DOHH2 (cell line): ENCODE data around the gene ALDH1A3.

ENCODE experiments used
- H3F3A ChIP-seq: fragments of 200-600 bp; sonication (generic), shearing (Covaris generic); 2 replicates; pipeline ENCODE4 v1.6.0; 2016; ENCODE audit warnings: antibody characterized with exemption, mild to moderate bottlenecking; ENCODE audit not compliant: control insufficient read depth, insufficient read depth
- H3K27ac ChIP-seq: fragments of 200-600 bp; sonication (generic); 2 replicates; pipeline ENCODE4 v1.5.1; 2014; ENCODE audit warnings: low read depth, mild to moderate bottlenecking, low read length, moderate library complexity
- H3K27me3 ChIP-seq: fragments of 200-600 bp; sonication (generic); 2 replicates; pipeline ENCODE4 v1.6.1; 2014; ENCODE audit warnings: mild to moderate bottlenecking, low read length, mixed read lengths; ENCODE audit not compliant: control insufficient read depth
- H3K36me3 ChIP-seq: fragments of 200-600 bp; sonication (generic); 2 replicates; pipeline ENCODE4 v1.6.1; 2014; ENCODE audit warnings: mild to moderate bottlenecking, low read length, moderate library complexity, mixed read lengths; ENCODE audit not compliant: control insufficient read depth
- H3K4me1 ChIP-seq: fragments of 200-600 bp; sonication (generic); 2 replicates; pipeline ENCODE4 v1.6.1; 2014; ENCODE audit warnings: mild to moderate bottlenecking, low read length, mixed read lengths; ENCODE audit not compliant: control insufficient read depth
- H3K4me2 ChIP-seq: fragments of 200-600 bp; sonication (generic); 2 replicates; pipeline ENCODE4 v1.6.0; 2014; ENCODE audit warnings: mild to moderate bottlenecking, low read length, moderate library complexity
- H3K4me3 ChIP-seq: fragments of 200-600 bp; sonication (generic); 2 replicates; pipeline ENCODE4 v1.5.1; 2014; ENCODE audit warnings: mild to moderate bottlenecking, low read length, mixed read lengths
- H3K79me2 ChIP-seq: fragments of 200-600 bp; sonication (generic); 2 replicates; pipeline ENCODE4 v1.6.1; 2014; ENCODE audit warnings: mild to moderate bottlenecking, low read length, mixed read lengths; ENCODE audit not compliant: control insufficient read depth
- H3K9me2 ChIP-seq: fragments of 200-600 bp; sonication (generic); replicated peaks from 2 replicates; pipeline ENCODE4 v1.6.1; 2014; ENCODE audit warnings: mild to moderate bottlenecking, low read length, mixed read lengths; ENCODE audit not compliant: control insufficient read depth
- H3K9me3 ChIP-seq: fragments of 200-600 bp; sonication (generic); 2 replicates; pipeline ENCODE4 v1.6.1; 2014; ENCODE audit warnings: antibody characterized with exemption, low read length, mixed read lengths; ENCODE audit not compliant: control insufficient read depth, insufficient read depth
- H4K20me1 ChIP-seq: fragments of 200-600 bp; sonication (generic); 2 replicates; pipeline ENCODE4 v1.6.0; 2014; ENCODE audit warnings: low read depth, mild to moderate bottlenecking, antibody characterized with exemption, low read length, moderate library complexity; ENCODE audit not compliant: control insufficient read depth, insufficient read depth
- EZH2phosphoT487 ChIP-seq: fragments of 200-600 bp; sonication (generic); IDR thresholded peaks from 2 replicates; pipeline ENCODE4 v1.6.1; 2017; ENCODE audit warnings: borderline replicate concordance, mild to moderate bottlenecking, antibody characterized with exemption, low read length, moderate library complexity, mixed read lengths
- TF ChIP-seq, protein P1 (sequence below): fragments of 200-600 bp; sonication (generic); IDR thresholded peaks from one replicate; pipeline ENCODE4 v1.5.1; 2014; ENCODE audit warnings: antibody characterized with exemption, mild to moderate bottlenecking, low read depth, low read length; ENCODE audit not compliant: poor library complexity, severe bottlenecking

Gene ALDH1A3

DNA sequence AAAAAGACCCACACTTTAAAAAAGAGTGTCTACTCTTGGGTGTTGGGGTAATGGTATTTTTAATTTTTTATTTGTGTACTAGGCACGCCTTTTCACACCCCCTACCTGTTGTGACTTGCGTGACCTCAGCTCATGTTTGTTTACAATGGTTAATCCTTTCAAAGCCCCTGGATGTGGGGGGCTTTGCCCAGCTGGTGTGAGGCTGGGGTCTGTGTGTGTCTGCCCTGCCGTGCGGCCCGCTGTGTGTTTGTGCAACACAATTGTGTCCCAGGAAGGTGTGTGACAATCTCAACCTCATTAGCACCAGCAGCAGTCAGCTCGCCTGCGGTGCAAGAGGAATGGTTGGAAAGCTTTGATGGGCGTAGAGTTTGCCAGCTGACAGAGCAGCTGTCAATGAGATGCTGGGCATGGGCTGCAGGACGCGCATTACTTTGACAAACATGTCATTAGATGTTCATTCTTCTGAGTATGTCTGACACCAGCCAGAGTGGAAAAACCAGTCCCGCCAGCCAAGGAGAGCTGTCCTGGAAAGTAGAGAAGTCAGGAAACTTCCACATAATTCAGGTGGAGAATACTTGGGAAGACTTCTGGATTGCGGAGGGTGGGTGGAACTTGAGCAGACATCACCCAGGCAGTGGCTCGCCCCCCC is 49.1 kb downstream of the ALDH1A3 start:
- Histone ChIP-seq H3K4me1 (peaks cover 99% of the 10 kb centered on the region), H3K27ac (peak overlapping the region; percentile 92), H3K79me2 (peaks cover 90% of the 10 kb centered on the region), H4K20me1 (no peaks in the 10 kb centered on the region), H3K9me3 (no peaks in the 10 kb centered on the region), H3K27me3 (no peaks in the 10 kb centered on the region), H3K9me2 (no peaks in the 10 kb centered on the region), H3F3A (peaks cover 73% of the 10 kb centered on the region), H3K4me3 (peak overlapping the region; percentile 64), H3K36me3 (peaks cover 87% of the 10 kb centered on the region), H3K4me2 (peak overlapping the region; percentile 97)
- TF ChIP-seq, protein P1, sequence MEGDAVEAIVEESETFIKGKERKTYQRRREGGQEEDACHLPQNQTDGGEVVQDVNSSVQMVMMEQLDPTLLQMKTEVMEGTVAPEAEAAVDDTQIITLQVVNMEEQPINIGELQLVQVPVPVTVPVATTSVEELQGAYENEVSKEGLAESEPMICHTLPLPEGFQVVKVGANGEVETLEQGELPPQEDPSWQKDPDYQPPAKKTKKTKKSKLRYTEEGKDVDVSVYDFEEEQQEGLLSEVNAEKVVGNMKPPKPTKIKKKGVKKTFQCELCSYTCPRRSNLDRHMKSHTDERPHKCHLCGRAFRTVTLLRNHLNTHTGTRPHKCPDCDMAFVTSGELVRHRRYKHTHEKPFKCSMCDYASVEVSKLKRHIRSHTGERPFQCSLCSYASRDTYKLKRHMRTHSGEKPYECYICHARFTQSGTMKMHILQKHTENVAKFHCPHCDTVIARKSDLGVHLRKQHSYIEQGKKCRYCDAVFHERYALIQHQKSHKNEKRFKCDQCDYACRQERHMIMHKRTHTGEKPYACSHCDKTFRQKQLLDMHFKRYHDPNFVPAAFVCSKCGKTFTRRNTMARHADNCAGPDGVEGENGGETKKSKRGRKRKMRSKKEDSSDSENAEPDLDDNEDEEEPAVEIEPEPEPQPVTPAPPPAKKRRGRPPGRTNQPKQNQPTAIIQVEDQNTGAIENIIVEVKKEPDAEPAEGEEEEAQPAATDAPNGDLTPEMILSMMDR, result no peak
- TF ChIP-seq EZH2phosphoT487, result no peak

DNA sequence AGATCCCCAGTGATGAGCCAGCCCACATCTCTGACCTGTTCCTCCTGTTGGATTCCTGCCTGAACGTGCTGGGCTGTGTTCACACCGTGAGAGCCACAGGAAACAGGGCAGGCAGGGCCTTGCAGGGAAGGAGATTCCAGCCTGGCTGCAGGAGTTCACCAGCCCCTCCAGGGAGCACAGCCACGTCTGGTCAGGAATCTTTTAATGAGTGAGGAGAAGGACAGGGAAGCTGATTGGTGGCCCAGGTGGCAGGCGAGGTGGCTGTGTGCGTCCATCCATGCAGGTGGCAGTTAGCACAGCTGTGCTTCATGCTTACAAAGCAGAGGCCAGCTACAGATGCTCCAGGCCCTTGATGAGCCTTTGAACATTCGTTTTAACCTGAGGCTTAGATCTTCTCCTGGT is 50.0 kb downstream of the ALDH1A3 start:
- TF ChIP-seq, protein P1, result no peak
- no peak for TF ChIP-seq EZH2phosphoT487
- H3K27ac ChIP-seq, result peak overlapping the region; percentile 92
- H3K9me2 ChIP-seq, result no peaks in the 10 kb centered on the region
- H3K27me3 ChIP-seq, result no peaks in the 10 kb centered on the region
- no peaks in the 10 kb centered on the region for H4K20me1 ChIP-seq
- peaks cover 99% of the 10 kb centered on the region for H3K4me1 ChIP-seq
- H3K9me3 ChIP-seq, result no peaks in the 10 kb centered on the region
- peak overlapping the region; percentile 64 for H3K4me3 ChIP-seq
- H3F3A ChIP-seq, result peaks cover 71% of the 10 kb centered on the region
- H3K4me2 ChIP-seq, result peak overlapping the region; percentile 97
- H3K36me3 ChIP-seq, result peaks cover 84% of the 10 kb centered on the region
- H3K79me2 ChIP-seq, result peaks cover 88% of the 10 kb centered on the region

DNA sequence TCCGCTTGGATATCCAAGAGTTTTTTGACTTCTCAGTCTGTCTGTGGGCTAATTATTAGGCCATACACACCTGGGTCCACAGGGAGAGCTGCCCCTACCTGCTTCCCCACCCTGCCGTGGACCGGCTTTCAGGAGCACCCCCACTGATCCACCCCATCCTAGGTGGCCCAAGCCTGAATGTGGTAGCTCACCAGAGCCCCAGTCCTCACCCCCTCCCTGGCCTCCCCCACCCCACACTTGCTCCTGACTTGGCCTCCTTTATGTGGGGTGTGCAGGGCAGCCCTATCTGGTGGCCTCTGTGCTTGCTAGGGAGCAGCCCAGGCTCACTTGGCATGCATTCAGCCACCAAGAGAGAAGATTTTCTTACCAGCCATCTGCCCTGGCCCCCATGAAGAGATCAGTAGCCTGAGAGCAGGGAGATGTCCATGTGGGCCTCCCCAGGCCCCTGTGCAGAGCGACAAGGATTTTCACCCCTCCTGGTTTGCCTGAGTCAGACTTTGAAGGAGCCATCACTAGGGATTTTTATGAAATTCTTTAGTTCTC is 50.7 kb downstream of the ALDH1A3 start:
- peaks cover 64% of the 10 kb centered on the region for H3F3A ChIP-seq
- H3K4me3 ChIP-seq, result peak overlapping the region; percentile 64
- H3K9me3 ChIP-seq, result no peaks in the 10 kb centered on the region
- no peaks in the 10 kb centered on the region for H3K27me3 ChIP-seq
- peaks cover 4% of the 10 kb centered on the region; the same call in 1 of the 2 replicates for H4K20me1 ChIP-seq
- peak overlapping the region; percentile 92 for H3K27ac ChIP-seq
- peak overlapping the region; percentile 97 for H3K4me2 ChIP-seq
- peaks cover 83% of the 10 kb centered on the region for H3K36me3 ChIP-seq
- H3K9me2 ChIP-seq, result no peaks in the 10 kb centered on the region
- peaks cover 89% of the 10 kb centered on the region for H3K79me2 ChIP-seq
- peaks cover 99% of the 10 kb centered on the region for H3K4me1 ChIP-seq
- TF ChIP-seq, protein P1, result no peak
- no peak for TF ChIP-seq EZH2phosphoT487
